BLaER1 (cell line): ENCODE results near the gene GFOD2.

Experiments
- H3K27ac ChIP-seq: shearing (Covaris generic); formaldehyde crosslinking; 2 replicates; pipeline ENCODE4 v1.8.1; 2022
- H3K27me3 ChIP-seq: shearing (Covaris generic); formaldehyde crosslinking; 2 replicates; pipeline ENCODE4 v1.8.1; 2022
- H3K36me3 ChIP-seq: shearing (Covaris generic); formaldehyde crosslinking; 2 replicates; pipeline ENCODE4 v1.8.1; 2022
- H3K4me1 ChIP-seq: shearing (Covaris generic); formaldehyde crosslinking; 2 replicates; pipeline ENCODE4 v1.8.1; 2022
- H3K4me2 ChIP-seq: shearing (Covaris generic); formaldehyde crosslinking; 2 replicates; pipeline ENCODE4 v1.8.1; 2022
- H3K4me3 ChIP-seq: shearing (Covaris generic); formaldehyde crosslinking; 2 replicates; pipeline ENCODE4 v1.8.1; 2022
- H3K9ac ChIP-seq: shearing (Covaris generic); formaldehyde crosslinking; 2 replicates; pipeline ENCODE4 v1.8.1; 2022
- H3K9me3 ChIP-seq: shearing (Covaris generic); formaldehyde crosslinking; 2 replicates; pipeline ENCODE4 v1.8.1; 2022
- H4K20me1 ChIP-seq: shearing (Covaris generic); formaldehyde crosslinking; 2 replicates; pipeline ENCODE4 v1.8.1; 2022
- Cebpa-rat ChIP-seq: shearing (Covaris generic); IDR thresholded peaks from 2 replicates; pipeline ENCODE4 v1.8.1; 2022

GFOD2 gene

GRCh38 chr16:67666559-67667452 is 52.3 kb downstream of the GFOD2 start, which contains the start of the genes C16orf86 and ENKD1:
Gene C16orf86, plus strand, starts transcription at chr16:67666814. Its CDS starts 157 bp downstream, at chr16:67666971.
Gene ENKD1, minus strand, starts transcription at chr16:67666750. Its CDS starts 308 bp downstream, at chr16:67666442.
- peaks cover 58% of the 10 kb centered on the region for H3K4me1 ChIP-seq
- peak within 1 kb of the TSS; percentile 88 for H3K4me3 ChIP-seq
- no peaks in the 10 kb centered on the region for H3K9me3 ChIP-seq
- H4K20me1 ChIP-seq, result peaks cover 7% of the 10 kb centered on the region; the same call in 1 of the 2 replicates
- H3K27ac ChIP-seq, result peak within 1 kb of the TSS; percentile 97
- peak within 1 kb of the TSS; percentile 99 for H3K4me2 ChIP-seq
- peak within 1 kb of the TSS; percentile 95 for H3K9ac ChIP-seq
- no peaks in the 10 kb centered on the region for H3K27me3 ChIP-seq
- TF ChIP-seq Cebpa-rat, result no peak
- H3K36me3 ChIP-seq, result peaks cover 19% of the 10 kb centered on the region

GRCh38 chr16:67666032-67666551 is 53.0 kb downstream of the GFOD2 start:
- Histone ChIP-seq H3K9me3 (no peaks in the 10 kb centered on the region), H3K9ac (peak overlapping the region; percentile 95), H3K4me3 (peak overlapping the region; percentile 88), H3K4me2 (peak overlapping the region; percentile 99), H3K4me1 (peaks cover 66% of the 10 kb centered on the region), H4K20me1 (peaks cover 14% of the 10 kb centered on the region; the same call in 1 of the 2 replicates), H3K27ac (peak overlapping the region; percentile 97), H3K36me3 (peaks cover 20% of the 10 kb centered on the region), H3K27me3 (no peaks in the 10 kb centered on the region)
- TF ChIP-seq Cebpa-rat, result no peak

DNA sequence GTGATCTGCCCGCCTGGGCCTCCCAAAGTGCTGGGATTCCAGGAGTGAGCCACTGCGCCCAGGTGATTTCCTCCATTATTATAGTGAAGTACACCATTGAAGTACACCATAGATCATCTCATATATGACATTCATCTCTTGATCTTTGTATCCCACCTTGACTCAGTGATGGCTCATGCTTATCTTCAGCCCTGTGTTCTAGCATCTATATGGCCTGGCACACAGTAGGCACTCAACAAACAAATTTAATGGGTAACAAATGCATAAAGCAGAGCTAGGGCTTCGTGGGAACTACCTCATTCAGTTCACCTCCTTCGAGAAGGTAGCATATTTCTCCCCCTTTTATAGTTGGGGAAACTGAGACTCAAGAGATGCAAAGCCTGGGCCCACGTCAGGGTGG is 53.5 kb downstream of the GFOD2 start:
- Histone ChIP-seq H3K27me3 (no peaks in the 10 kb centered on the region), H4K20me1 (peaks cover 16% of the 10 kb centered on the region; the same call in 1 of the 2 replicates), H3K4me3 (peak overlapping the region; percentile 88), H3K9me3 (no peaks in the 10 kb centered on the region), H3K9ac (peak overlapping the region; percentile 95), H3K27ac (peak overlapping the region; percentile 97; the same call in 1 of the 2 replicates), H3K36me3 (peaks cover 20% of the 10 kb centered on the region), H3K4me2 (peak overlapping the region; percentile 99), H3K4me1 (peaks cover 67% of the 10 kb centered on the region)
- TF ChIP-seq Cebpa-rat, result no peak

- H3K27me3 ChIP-seq, result no peaks in the 10 kb centered on the region
- no peak for TF ChIP-seq Cebpa-rat
- H3K27ac ChIP-seq, result no peak overlapping the region
- H3K36me3 ChIP-seq, result peaks cover 20% of the 10 kb centered on the region
- H4K20me1 ChIP-seq, result peaks cover 16% of the 10 kb centered on the region; the same call in 1 of the 2 replicates
- peak overlapping the region; percentile 99; the same call in 1 of the 2 replicates for H3K4me2 ChIP-seq
- no peaks in the 10 kb centered on the region for H3K9me3 ChIP-seq
- H3K4me1 ChIP-seq, result peaks cover 67% of the 10 kb centered on the region
- H3K9ac ChIP-seq, result no peak overlapping the region
- no peak overlapping the region for H3K4me3 ChIP-seq
These were observed 54.2 kb downstream of the GFOD2 start for GRCh38 chr16:67664871-67665270.

GRCh38 chr16:67664258-67664657 is 54.9 kb downstream of the GFOD2 start:
- Histone ChIP-seq H3K4me2 (no peak overlapping the region), H3K27me3 (no peaks in the 10 kb centered on the region), H3K9me3 (no peaks in the 10 kb centered on the region), H3K4me3 (no peak overlapping the region), H4K20me1 (peaks cover 21% of the 10 kb centered on the region), H3K9ac (peak overlapping the region; percentile 8; the same call in 1 of the 2 replicates), H3K36me3 (peaks cover 20% of the 10 kb centered on the region), H3K4me1 (peaks cover 68% of the 10 kb centered on the region), H3K27ac (no peak overlapping the region)
- TF ChIP-seq Cebpa-rat, result no peak

- Histone ChIP-seq H3K4me2 (no peak overlapping the region), H3K9ac (0 out of 2 replicates have a peak overlapping the region, but pooled peaks have one; percentile 8), H3K4me3 (no peak overlapping the region), H3K27ac (no peak overlapping the region), H4K20me1 (peaks cover 25% of the 10 kb centered on the region), H3K36me3 (peaks cover 22% of the 10 kb centered on the region), H3K27me3 (no peaks in the 10 kb centered on the region), H3K9me3 (no peaks in the 10 kb centered on the region), H3K4me1 (peaks cover 68% of the 10 kb centered on the region)
- no peak for TF ChIP-seq Cebpa-rat
These were observed 55.3 kb downstream of the GFOD2 start for GRCh38 chr16:67663877-67664222.

- Histone ChIP-seq H3K4me3 (no peak overlapping the region), H3K9me3 (no peaks in the 10 kb centered on the region)
These were observed 55.8 kb downstream of the GFOD2 start for GRCh38 chr16:67663151-67663876.

DNA sequence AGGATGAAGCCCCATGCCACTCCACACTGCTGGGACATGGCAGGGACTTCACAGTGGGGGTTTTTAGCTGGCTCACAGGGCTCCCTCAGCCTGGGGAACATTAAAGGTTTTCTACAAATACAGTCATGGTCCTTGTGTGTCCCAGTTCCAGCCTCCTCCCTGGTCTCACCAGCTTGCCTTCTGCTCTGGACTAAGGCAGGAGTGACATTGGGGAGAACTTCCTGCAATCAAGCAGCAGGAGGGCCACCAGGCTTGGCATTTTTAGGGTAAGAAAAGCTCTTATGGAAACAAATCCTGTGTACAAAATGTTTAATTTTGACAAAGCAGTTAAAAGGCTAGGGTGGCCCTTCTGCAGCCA is 56.5 kb downstream of the GFOD2 start:
- no peak for TF ChIP-seq Cebpa-rat
- H3K27me3 ChIP-seq, result no peaks in the 10 kb centered on the region
- H3K4me3 ChIP-seq, result no peak overlapping the region
- no peak overlapping the region for H3K27ac ChIP-seq
- H3K9me3 ChIP-seq, result no peaks in the 10 kb centered on the region
- H3K36me3 ChIP-seq, result peaks cover 34% of the 10 kb centered on the region
- peaks cover 37% of the 10 kb centered on the region for H4K20me1 ChIP-seq
- no peak overlapping the region for H3K9ac ChIP-seq
- peaks cover 62% of the 10 kb centered on the region for H3K4me1 ChIP-seq
- no peak overlapping the region for H3K4me2 ChIP-seq

More at GRCh38 chr16:67663151-67663876, 55.8 kb downstream of the GFOD2 start:
- no peaks in the 10 kb centered on the region for H3K27me3 ChIP-seq
- H3K4me2 ChIP-seq, result no peak overlapping the region
- no peak for TF ChIP-seq Cebpa-rat
- H3K27ac ChIP-seq, result no peak overlapping the region
- H3K9ac ChIP-seq, result no peak overlapping the region
- peaks cover 27% of the 10 kb centered on the region for H3K36me3 ChIP-seq
- H3K4me1 ChIP-seq, result peaks cover 68% of the 10 kb centered on the region
- peaks cover 30% of the 10 kb centered on the region for H4K20me1 ChIP-seq

DNA sequence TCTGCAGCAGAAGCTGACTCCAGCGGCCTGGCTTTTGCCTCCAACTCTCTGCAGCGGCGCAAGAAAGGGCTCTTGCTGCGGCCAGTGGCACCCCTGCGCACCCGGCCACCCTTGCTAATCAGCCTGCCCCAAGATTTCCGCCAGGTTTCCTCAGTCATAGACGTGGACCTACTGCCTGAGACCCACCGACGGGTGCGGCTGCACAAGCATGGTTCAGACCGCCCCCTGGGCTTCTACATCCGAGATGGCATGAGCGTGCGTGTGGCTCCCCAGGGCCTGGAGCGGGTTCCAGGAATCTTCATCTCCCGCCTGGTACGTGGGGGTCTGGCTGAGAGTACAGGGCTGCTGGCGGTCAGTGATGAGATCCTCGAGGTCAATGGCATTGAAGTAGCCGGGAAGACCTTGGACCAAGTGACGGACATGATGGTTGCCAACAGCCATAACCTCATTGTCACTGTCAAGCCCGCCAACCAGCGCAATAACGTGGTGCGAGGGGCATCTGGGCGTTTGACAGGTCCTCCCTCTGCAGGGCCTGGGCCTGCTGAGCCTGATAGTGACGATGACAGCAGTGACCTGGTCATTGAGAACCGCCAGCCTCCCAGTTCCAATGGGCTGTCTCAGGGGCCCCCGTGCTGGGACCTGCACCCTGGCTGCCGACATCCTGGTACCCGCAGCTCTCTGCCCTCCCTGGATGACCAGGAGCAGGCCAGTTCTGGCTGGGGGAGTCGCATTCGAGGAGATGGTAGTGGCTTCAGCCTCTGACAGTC is 57.0 kb downstream of the GFOD2 start:
- no peak for TF ChIP-seq Cebpa-rat
- H3K27ac ChIP-seq, result no peak overlapping the region
- peaks cover 57% of the 10 kb centered on the region for H3K4me1 ChIP-seq
- H3K36me3 ChIP-seq, result peaks cover 40% of the 10 kb centered on the region
- H3K4me2 ChIP-seq, result peak overlapping the region; percentile 98
- H4K20me1 ChIP-seq, result peaks cover 43% of the 10 kb centered on the region
- no peak overlapping the region; the same call in 1 of the 2 replicates for H3K9ac ChIP-seq
- H3K4me3 ChIP-seq, result peak overlapping the region; percentile 81; the same call in 1 of the 2 replicates
- H3K27me3 ChIP-seq, result no peaks in the 10 kb centered on the region
- H3K9me3 ChIP-seq, result no peaks in the 10 kb centered on the region
